ELR (cell line): ENCODE data around the gene ARFIP1.
A peak's percentile ranks its signal among the peaks of the same experiment; 100 is the strongest.

Source experiments
- DNase-seq: peaks from one replicate; pipeline ENCODE4 v3.0.0-alpha.2; 2015; ENCODE audit warnings: low read depth

ARFIP1 gene

DNA sequence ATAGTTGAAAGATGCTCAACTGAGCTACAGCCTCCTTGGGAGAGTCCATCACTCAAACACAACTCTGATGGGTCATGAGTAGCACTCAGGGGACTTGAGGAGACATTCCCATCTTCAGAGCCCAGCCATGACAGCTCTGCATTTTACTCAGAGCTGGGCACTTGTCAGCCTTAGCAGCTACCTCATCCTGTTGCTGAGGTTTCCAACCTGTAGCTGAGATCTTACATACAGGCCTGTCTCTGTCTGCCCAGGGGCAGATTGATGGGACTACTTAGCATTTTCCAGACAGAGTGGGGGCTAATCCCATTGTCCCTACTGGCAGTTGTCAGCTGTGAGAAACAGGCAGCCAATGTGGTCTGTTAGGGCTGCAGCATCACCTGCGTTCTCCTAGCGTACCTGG lies 159.9 kb downstream of the ARFIP1 start:
- no peak for DNase-seq

GRCh38 chr4:152940461-152940860 lies 160.7 kb downstream of the ARFIP1 start:
- no peak for DNase-seq

- DNase-seq = no peak
Measured at GRCh38 chr4:152941411-152941810, 161.7 kb downstream of the ARFIP1 start.

DNA sequence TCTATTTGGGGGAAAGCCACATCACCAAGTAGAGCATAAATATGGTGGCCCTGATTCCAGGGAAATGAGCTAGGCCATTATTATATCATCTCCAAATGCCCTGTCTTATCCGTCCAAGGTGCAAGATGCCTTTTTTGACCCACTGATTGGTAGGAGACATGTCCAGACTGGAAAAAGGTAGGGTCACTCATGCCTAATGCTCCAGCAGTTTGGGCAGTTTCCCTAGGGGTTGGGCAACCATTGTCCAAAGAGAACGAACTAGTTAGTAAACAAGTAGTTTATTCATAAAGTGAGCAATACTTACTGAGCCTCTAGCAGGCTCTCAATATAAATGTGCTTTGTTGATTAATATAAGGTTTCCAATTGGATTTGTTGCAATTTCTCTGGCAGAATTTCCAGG lies 162.6 kb downstream of the ARFIP1 start:
- DNase-seq = no peak

- DNase-seq = peak; percentile 49
Measured at GRCh38 chr4:152943672-152944071, 163.9 kb downstream of the ARFIP1 start.

GRCh38 chr4:152944666-152945320 lies 165.0 kb downstream of the ARFIP1 start:
- no peak for DNase-seq

- DNase-seq = no peak
Measured at GRCh38 chr4:152945639-152946038, 165.9 kb downstream of the ARFIP1 start.

DNA sequence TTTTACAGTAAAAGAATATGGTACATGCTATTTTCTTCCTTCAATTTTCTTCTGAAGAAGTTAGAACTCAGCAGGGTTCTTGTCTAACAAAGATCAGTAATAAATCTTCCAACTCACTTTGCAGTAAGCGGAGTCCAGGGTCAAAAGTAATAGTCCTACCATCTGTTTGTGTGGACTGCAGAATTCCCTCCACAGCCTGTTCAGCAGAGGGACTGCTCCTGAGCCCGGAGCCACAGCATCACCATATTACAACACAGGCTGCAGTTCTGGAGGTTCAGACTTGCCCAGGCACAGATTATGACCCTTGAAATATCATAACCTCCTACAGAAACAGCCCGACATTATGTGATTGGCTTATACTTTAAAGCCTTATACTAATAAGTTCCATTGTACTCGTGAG lies 166.7 kb downstream of the ARFIP1 start:
- DNase-seq = no peak

- DNase-seq = no peak
Measured at GRCh38 chr4:152947311-152947710, 167.6 kb downstream of the ARFIP1 start.

DNA sequence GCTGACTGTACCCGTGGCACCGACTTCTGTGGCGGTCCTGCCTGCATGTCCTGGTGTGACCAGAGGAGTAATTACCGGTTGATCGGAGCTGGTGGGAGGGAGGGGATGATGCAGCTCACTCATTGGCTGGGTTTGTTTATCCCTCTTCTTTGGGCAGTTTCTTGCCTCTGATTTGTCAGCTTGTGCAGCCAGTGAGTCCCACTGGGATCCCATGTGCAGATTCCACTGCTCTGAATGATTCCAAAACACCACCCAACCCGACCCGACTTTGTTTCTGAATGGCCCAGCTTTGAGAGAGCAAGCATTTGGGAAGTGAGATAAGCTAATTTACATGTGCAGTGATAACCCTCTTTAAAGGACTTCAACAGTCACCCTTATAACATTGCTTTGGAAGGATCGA lies 170.2 kb downstream of the ARFIP1 start:
- no peak for DNase-seq

DNA sequence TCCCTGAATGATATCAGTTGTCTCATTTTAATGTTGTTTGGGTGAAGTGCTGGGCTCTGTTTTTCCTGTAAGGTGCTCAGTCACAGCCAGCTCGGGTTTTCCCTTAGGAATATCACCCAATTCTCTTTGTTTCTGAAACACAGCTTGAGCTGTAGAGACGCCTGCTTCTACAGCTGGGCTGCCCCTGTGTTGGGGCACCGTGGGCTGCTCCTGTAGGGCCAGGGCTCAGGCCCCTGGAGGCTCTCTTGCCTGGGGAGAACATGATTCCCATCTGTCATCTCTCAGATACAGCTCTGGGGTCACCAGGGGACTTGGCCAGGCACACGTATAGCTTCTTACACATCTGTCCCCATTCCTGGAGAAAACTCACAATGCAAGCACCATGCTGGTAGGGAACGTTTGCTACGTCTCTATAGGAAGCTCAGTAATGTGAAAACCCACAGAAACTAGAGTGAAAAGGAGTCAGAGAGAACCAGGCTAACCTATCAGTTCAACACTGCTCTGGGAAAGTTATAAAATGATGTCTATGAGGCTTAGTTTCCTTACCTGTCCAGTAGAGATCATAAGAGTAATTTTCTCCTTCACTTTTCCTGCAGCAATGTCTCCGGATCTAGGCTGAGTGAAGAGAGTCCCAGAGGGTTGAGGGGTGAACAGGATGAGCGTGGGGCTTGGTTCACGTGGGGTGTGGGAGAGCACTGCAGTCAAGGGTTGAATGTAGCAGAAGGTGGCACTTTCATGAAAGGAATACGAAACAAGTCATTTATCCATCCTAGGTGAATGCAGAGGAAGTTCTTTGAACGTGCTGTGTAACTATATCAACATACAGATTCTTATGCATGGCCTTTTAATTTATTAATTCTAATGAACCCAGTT lies 170.9 kb downstream of the ARFIP1 start:
- no peak for DNase-seq

GRCh38 chr4:152951348-152951747 lies 171.6 kb downstream of the ARFIP1 start:
- DNase-seq = no peak

DNA sequence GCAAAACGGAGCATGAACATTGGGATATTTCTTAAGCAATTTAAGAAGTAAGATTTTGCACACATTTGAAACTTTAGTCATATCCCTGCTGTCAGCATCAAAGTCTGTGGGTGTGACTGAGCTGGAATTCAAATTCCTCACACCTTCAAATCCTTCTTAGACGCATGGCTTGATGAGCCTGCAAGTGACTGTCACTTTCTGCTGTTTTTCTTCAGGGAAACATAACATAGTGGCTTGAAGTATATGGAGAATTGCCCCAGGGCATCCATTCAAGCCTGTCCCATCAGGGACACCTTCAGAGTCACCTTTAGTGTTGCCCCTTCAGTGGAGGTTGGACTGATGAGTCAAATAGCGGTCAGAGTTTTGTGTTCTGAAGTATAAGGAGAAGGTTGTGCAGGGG lies 173.8 kb downstream of the ARFIP1 start:
- peak; percentile 27 for DNase-seq

DNA sequence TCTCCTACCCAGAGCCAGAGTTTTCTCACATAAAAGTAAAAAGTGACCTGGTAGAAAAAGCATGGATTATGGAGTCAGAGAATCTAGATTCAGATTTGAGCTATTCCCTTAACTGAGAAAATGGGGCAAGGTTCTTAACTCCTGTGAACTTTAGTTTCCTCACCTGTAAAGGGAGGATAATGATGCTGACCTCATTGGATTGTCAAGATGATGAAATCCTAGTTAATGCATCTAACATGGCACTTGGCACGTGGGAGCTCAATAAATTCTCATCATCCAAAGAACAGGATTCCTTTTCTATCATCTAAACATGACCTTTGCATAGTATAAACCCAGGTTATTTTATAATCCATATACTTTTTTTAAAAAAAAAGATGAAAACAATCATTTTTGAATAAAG lies 175.0 kb downstream of the ARFIP1 start:
- DNase-seq = no peak

- no peak for DNase-seq
Measured at GRCh38 chr4:152956147-152956546, 176.4 kb downstream of the ARFIP1 start.

GRCh38 chr4:152956650-152957436 lies 177.1 kb downstream of the ARFIP1 start:
- peak; percentile 71 for DNase-seq

- no peak for DNase-seq
Measured at GRCh38 chr4:152957437-152958171, 177.8 kb downstream of the ARFIP1 start.

- DNase-seq = no peak
Measured at GRCh38 chr4:152959080-152959479, 179.3 kb downstream of the ARFIP1 start.

- no peak for DNase-seq
Measured at GRCh38 chr4:152960082-152960481, 180.3 kb downstream of the ARFIP1 start.

DNA sequence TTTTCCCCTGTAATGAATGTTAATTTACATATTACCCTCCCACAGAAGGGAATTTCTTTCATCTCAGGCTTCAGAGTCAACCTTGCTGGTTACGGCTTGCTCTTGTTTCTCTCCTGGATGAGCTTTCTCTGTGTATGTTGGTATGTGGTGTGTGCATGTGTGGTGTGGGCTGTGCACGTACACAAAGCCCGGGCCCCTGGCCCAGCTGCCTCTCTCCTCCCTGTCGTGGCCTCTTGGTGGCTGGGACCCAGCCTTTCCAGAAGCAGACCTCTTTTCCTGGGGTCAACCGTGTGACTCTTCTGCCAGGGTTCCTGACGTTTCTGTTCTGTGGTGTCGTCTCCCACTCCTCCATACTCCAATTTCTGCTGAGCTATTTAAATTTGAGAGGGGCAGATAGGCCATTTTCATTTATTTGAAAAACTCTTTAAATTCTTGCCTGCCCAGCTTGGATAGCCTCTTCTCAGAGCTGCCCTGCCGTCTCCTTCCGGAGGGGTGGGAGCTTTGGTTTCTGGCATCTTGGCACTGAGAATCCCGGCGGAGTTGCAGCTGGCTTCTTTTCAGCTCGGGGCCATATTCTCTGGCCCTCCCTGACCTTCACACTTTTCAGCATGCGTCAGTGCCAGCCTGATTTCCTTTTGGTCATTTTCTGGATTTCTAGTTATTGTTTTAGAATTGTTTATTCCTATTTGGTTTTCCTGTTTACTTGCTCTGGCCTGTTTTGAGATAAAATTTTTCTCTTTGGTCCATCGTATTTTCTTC lies 181.4 kb downstream of the ARFIP1 start:
- DNase-seq = no peak

GRCh38 chr4:152961773-152962115 lies 182.0 kb downstream of the ARFIP1 start:
- no peak for DNase-seq
